Stimulated activated CD8-positive, alpha-beta memory T cell treated with anti-CD3 and anti-CD28 coated beads, Interleukin-15, amount 100 ng/mL, for 48 hours (primary cell): ENCODE measurements around the gene TMEFF1.
"Not testable (repeated sequence)": the region's sequence is repeated elsewhere in the genome, so short reads cannot be mapped to it uniquely, and the experiment has no call there.

Source experiments
- DNase-seq, 2 donors: peaks; one replicate each; pipeline ENCODE4 v3.0.0-alpha.2; 2020; ENCODE audit warnings: low read depth in 2 of 2

The TMEFF1 gene

DNA sequence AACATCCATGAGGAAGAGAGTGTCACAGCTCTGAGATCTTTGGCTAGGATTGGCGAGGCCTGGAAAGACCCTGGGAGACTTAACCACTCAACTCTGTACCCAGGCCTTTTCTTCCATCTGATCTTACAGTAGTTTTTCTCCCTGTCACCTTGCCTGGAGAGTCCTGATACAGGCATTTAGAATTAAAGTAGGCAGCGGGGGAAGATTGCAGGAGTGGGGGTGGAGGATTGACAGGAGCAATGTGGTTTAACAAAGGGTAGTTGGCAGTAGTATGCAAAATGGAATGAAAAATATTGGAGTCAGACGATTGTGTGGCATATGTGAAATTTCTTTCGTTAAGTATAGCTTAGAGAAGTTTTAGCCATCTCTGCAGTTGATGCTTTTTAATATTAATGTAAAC is 16.9 kb downstream of the TMEFF1 start:
- DNase-seq: no peak

DNA sequence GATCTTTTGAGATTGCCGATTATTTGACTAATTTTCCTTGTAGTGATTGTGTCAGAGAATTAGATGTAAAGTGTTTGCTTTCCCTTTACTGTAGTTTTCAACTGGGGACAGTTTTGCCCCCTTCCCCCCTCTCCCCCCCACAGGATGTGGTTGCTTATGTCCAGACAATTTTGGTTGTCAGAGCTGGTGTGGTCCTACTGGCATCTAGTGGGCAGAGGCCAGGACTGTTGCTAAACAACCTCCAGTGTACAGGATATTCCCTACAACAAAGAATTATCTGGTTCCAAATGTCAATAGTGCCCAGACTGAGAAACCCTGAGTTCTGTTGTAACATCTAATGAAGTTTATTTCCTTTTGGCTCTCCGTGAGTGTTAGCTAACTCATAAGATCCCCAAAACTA is 20.0 kb downstream of the TMEFF1 start:
- DNase-seq: no peak

DNA sequence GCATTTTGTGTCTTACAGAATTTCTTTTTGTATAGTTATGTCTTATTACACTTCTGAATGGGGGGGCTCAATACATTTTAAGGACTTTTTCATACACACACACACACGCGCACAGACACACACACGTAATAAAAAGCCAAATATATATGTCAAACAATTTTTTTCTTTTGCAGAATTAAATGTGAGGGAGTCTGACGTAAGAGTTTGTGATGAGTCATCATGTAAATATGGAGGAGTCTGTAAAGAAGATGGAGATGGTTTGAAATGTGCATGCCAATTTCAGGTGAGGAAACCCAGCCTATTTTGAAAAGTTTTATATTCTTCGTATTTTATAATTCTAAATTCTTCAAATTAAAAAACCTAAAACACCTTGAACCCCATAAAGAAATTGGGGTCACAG is 25.6 kb downstream of the TMEFF1 start:
- DNase-seq: no peak

DNA sequence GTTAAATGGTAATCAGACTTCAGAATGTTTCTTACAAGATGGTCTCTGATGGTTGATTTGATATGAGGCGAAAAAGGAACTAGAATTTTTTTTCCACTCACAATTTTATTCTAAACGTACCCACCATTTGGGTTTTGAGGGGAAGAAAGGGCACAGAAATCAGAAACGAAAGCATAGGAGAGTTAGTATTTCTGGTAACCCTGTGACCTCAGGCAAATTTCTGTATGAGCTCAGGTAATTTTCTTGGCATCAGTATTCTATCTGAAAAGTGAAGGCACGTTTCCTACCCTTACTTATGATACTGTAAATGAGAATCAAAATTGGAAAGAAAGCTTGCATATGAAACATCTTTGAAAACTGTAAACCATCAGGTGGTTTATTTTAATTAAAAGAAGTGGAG is 26.5 kb downstream of the TMEFF1 start:
- no peak for DNase-seq

DNA sequence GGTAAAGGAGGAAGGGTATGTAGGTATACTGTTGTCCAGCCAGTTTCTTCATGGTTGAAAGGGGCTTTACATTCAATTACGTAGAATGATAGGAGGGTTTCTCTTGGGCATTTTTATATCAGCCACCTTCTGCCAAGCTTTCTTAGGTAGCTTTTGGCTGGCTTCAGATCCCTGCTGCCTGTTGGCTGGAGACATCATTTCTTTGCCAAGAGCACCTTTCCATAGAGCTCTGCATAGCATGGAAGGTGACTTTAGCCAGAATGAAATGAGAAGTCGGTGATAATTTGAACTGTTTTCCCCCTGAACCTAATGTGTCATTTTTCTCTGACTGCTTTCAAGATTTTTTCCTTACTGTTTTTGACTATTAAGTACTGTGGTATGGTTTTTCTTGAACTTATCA is 26.9 kb downstream of the TMEFF1 start:
- no peak for DNase-seq

DNA sequence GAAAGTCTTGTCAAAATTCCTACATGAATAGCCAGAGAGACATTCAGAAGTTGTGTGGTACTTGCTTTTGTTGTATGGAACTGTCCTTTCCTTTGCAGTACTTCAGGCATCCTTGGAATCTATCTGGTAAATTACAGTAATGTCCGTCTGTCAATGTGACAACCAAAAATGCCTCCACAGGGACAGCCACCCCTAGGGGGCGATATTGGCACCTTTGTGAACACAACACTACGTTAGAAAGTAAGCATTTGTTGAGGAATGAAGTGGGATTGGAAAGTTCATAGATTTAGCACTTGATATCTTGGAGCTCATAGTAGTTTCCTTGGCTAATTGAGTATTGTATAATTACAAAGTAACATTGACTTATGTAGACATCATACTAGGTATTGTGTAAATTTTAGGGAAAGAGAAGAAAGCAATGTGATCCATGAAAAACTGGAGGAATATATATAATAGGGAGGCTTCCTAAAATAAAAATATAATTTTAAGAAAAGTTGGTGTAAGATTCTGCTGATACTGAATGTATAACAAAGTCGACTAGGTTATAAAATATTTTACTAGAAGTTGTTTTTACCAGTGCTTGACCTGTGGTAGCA is 32.7 kb downstream of the TMEFF1 start:
- DNase-seq: peak; percentile 37 to 53

DNA sequence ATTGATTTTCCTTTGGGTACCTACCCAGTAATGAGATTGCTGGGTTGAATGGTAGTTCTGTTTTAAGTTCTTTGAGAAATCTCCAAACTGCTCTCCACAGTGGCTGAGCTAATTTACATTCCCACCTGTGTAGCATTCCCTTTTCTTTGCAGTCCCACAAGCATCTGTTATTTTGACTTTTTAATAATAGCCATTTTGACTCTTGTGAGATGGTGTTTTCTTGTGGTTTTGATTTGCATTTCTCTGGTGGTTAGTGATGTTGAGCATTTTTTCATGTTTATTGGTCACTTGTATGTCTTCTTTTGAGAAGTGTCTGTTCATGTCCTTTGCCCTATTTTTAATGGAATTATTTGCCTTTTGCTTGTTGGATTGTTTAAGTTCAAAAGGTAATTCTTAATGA is 34.4 kb downstream of the TMEFF1 start:
- not testable (repeated sequence) for DNase-seq

DNA sequence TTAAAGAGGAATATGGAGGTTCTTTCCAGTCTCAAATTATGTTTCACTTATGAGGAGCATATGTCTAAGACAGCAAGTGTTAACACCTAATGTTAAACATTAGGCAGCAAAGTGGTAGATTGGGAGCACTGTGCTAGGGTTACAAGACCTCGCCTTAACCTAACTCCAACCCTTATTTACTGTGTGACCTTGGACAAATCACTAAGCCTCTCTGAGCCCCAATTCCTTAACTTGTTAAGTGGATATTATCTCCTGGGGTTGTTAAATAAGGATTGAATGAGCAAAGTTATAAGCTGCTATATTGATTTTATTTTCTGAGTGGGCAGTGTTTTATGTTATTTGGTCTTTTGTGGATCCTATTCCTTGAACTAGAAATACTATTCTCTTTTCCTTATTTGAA is 38.3 kb downstream of the TMEFF1 start:
- no peak for DNase-seq

DNA sequence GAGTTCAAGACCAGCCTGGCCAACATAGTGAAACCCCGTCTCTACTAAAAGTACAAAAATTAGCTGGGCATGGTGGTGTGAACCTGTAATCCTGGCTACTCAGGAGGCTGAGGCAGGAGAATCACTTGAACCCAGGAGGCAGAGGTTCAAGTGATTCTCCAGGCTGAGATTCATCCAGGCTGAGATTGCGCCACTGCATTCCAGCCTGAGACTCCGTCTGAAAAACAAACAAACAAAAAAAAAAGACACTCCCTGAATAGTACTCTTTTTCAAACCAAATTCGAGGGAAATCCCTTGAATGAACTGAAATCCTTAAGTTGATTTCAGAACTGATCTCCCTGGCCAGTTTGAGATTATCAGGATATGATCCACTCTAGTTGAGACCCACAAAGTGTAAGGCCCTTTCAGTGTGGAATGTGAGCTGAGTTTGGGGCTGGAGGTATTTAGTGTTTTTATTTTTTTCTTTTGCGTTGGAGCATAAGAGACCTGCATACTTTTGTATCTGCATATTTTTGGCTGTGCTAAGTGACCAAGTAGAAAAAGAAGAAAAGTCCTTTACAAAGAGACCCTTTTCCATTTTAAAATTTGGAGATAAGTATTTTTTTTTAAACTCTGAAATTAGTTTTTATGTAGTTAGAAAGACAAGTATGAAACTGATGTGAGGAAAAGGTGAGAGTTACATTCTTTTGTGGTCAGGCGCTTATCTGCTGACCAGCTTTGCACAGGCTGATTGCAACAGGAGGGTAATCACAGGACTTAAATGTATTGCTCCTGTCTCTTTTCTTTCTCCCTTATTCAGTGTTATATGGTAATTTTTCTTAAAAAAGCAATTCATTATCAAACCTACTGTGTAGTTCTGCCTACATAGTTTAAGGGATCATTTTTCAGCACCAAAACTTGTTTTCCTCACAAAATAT is 42.9 kb downstream of the TMEFF1 start:
- DNase-seq: no peak

DNA sequence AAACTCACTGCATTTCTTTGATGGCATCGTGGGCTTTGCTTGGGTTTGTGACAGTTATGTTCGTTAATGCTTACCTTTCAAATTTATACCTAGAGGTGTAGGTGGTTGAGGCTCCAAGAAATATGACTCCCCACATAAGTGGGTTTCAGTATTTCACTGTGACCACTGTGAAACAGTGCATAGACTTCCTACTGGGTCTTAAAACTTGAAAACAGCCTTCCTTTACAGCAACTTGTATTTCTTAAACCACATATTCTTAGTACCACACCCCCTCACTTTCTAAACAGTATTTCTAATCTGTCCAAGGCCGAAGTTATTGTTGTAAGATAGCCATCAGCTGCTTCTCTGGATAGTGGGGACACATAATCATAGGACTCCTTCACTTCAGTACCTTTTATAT is 48.3 kb downstream of the TMEFF1 start:
- DNase-seq: no peak

DNA sequence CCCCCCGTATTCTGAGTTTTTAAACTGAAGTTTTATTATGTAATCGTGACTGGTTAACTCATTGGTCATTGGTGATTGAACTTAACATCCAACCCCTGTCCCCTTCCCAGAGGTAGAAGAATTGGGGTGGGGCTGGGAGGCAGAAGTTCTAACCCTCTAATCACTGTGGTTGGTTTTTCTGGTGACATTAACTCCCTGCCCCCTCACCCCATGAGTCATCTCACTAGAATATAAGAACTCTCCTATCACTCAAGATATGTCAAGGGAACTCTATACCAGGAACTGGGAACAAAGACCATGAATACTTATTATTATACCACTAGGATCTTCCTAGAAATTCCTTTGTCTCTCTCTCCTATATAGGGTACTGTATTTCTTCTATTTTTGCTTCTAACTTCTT is 52.6 kb downstream of the TMEFF1 start:
- DNase-seq: no peak

DNA sequence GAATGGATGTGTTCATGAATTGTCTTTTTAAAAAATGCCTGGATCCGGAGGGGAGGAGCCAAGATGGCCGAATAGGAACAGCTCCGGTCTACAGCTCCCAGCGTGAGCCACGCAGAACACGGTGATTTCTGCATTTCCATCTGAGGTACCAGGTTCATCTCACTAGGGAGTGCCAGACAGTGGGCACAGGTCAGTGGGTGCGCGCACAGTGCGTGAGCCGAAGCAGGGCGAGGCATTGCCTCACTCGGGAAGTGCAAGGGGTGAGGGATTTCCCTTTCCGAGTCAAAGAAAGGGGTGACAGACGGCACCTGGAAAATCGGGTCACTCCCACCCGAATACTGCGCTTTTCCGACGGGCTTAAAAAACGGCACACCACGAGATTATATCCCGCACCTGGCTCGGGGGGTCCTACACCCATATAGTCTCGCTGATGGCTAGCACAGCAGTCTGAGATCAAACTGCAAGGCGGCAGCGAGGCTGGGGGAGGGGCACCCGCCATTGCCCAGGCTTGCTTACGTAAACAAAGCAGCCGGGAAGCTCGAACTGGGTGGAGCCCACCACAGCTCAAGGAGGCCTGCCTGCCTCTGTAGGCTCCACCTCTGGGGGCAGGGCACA is 54.3 kb downstream of the TMEFF1 start:
- DNase-seq: not testable (repeated sequence)

DNA sequence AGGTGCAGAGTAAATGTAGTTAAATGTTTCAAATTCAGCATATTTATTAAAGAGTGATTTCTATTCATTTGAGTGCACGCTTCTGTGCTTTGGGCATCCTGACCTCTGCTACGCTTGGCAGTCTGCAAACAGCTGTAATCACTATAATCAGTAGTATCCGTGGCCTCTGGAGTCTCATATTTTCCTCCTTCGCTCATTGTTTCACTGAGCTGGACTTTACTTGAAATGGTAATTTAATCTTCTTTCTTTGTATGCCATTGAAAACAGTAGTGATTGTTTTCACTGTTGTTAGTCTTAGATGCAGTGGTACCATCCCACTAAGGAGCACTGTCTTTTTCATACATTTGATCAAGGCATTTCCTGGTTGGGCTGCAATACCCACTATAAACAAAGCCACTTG is 61.5 kb downstream of the TMEFF1 start:
- no peak for DNase-seq

DNA sequence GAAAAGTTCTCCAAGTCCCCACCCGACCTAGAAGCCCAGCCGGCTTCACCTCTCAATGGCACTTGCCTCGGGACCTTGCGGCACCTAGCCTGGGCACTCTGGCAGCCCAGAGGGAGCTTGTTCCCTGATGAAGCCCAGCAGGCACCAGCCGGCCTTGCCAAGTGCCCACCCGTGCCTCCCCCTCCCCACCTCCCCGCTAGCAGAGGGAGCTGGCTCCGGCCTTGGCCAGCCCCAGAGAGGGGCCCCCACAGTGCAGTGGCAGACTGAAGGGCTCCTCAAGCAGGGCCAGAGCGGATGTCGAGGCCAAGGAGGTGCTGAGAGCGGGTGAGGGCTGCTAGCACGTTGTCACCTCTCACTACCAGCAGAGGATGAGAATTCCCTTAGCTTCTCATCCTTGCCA is 67.4 kb downstream of the TMEFF1 start:
- DNase-seq: no peak

DNA sequence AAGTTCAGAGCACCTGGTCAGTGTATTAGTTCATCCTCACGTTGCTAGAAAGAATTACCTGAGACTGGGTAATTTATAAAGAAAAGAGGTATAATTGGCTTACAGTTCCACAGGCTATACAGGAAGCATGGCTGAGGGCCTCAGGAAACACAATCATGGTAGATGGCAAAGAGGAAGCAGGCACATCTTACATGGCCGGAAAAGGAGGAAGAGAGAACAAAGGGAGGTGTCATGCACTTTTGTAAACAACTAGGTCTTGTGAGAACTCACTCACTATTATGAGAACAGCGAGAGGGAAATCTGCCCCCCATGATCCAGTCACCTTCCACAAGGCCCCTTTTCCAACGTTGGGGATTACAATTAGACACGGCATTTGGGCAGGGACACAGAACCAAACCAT is 76.1 kb downstream of the TMEFF1 start:
- no peak for DNase-seq

DNA sequence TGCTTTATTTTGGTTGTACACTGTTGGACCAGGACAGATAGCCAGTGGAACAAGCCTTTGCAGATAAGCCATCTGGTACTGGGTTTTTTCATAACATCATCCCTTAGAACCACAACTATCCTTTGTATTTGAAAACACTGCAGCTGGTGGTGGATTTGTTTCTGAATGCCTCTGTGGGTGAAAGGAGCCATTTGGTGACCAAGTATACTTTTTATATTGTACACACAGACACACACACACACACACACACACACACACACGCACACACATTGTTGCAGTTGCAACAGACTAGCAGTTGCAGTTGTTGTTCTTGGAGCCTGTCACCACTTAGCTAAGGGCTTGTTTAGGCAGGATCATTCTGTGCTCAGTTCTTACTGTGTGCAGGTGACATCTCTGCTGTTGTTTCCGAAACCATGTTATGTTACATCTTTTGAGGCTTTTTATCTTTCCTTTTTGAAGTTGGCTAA is 82.0 kb downstream of the TMEFF1 start:
- no peak for DNase-seq

DNA sequence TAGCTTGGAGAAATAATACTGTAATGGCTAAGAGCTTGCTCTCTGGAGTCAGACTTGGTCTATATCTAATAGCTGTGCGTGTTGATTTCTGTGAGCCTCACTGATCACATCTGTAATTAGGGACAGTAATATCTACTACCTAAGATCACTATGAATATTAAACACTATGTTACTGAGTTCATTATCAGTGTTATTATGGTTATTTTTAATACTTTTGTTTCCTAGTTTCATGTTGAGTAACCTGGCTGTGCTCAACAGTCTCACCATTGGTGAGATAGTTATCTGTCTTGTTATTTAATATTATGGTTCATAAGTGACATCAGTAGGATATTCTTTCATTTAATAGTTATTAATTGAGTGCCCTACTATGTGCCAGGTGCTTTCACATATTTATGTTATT is 82.5 kb downstream of the TMEFF1 start:
- DNase-seq: no peak

DNA sequence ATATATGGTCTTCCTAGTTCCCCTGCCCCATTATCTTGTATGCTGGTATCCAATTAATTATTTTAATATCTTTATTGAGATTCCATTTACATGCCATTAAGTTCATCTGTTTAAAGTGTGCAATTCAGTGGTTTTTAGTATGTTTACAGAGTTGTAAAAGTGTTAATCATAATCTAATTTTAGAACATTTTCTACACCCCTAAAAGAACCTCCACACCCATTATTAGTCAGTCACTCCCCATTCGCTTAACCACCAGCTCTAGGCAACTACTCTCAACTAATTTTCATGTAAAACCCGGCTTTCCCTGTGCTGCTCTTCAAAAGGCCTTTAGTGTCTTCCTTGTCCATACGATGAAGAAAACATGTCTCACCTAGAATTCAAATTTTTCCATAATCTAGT is 84.1 kb downstream of the TMEFF1 start:
- no peak for DNase-seq

DNA sequence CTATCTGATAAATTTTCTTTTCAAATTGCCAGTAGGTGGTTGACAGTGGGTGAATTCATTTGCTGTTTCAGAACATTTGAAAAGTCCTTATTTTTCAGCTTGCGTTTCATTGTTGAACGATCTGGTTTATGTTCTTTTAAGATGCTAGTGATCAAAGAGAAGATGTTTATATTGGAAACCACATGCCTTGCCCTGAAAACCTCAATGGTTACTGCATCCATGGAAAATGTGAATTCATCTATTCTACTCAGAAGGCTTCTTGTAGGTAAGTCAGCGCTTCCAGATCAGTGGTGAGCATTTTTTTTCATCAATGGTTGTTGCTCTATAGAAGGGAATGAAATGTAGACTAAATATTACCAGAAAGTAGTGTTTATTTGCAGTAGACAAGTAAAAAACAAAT is 88.3 kb downstream of the TMEFF1 start:
- no peak for DNase-seq

DNA sequence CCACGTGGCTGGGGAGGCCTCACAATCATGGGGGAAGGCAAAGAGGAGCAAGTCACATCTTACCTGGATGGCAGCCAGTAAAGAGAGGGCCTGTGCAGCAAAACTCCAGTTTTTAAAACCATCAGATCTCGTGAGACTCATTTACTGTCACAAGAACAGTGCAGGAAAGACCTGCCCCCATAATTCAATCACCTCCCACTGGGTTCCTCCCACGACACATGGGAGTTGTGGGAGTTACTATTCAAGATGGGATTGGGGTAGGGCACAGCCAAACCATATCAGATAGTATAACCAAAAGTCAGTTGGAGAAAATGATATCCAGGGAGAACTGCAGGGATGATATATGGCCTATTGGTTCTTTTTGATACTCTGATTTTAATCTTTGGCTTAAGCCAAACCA is 94.9 kb downstream of the TMEFF1 start:
- no peak for DNase-seq

DNA sequence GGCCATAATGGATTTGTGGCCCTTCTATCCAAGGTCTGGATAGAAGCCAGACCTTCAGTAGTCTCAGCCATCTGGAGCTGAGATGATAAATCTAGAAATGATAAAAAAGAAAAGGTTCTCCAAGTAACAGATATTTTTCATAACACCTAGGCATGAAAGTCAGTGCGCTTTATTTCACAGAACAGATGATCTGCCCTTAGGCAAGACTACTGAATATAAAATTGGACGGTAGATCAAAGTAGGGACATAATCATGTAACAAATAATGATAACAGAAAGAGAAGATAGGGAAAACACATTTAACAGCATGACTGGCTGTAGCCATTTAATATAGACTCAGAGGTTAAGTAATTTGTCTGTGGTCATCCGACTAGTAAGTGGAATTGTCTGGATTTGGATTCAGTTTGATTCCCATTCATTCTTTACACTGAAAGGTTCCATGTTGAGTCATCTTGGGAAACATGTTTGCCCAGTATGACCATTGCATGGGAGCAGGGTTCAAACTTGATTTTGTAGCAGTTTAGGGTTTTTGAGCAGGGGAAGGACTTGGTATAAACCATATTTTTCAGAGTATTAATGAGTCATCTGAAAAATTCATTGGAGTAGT is 100.8 kb downstream of the TMEFF1 start:
- no peak for DNase-seq

DNA sequence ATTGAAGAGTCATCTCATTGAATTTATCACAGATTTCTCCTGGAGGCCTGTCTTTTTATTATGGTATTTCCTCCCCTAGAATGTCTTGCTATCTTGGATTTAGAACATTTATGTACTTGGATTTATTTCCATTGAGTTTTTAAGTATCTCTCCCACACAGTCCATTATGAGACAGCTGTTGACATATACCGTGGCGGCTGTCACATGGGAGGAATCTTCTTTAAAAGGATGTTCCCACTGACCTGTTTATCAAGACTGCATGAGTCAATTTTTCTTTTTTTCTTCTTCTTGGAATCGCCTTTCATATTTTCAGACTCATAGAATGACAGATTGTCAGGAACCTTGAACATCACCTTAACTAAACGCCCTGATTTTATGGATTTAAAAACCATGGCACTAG is 102.1 kb downstream of the TMEFF1 start:
- DNase-seq: no peak
